ENCODE results near the gene ARFGAP1. TPM values are rescaled to one million over a fixed set of nuclear protein-coding genes. Genes with fewer than 3 reads are reported as not detected.

ARFGAP1 gene
- total and polyA plus RNA-seq, 3 experiments from 2014 or later = 22.7 to 77.5 (median 71.0) TPM

DNA sequence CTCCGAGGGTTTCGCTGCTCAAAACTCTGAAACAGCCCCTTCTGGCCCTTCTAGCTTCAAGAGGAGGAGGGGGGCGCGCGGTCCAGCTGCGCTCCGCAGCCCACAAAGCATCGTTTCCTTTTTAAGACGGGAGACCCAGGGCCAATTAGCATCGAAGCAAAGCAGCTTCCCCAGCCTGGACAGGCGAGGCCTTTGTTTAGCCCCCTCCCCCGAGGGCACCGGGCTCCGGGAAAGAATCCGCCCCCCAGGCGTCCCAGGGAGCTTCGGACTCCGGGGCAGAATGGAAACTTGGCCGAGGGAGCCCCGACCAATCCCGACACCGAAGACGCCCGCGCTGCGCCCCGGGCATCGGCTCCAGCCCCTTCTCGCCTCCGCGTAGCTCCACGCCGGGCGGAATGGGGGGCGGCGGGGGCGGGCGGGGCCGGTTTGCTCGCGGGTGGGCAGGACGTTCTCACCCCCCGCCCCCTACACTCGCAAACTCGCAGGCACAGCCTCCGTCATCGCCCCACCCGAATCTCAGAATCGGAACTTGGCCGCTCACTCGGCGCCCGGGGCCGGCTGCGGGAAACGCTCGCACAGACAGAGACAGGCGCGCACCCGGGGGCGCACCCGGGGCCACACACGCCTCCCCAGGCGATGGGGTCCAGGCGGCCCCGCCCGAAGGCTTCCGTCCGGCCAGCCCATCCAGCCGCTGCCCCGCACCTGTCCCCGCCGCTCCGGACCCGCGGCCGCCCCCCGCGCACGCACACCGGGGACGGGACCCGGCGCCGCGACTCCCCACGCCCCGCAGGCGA lies 19.0 kb upstream of the ARFGAP1 start:
- Histone ChIP-seq H3K4me3 (ENCODE audit: low read length) (no peak overlapping the region), H3K36me3 (ENCODE audit: insufficient read depth, low read length) (no peaks in the 10 kb centered on the region), H3K9me3 (ENCODE audit: low read length) (no peaks in the 10 kb centered on the region), H3K4me1 (ENCODE audit: insufficient read depth, low read length) (no peaks in the 10 kb centered on the region), H3K27ac (ENCODE audit: low read depth, low read length) (no peak overlapping the region), H3K27me3 (ENCODE audit: insufficient read depth, low read length, poor library complexity, severe bottlenecking) (peaks cover 28% of the 10 kb centered on the region)
- peaks cover 37 to 76% of the 10 kb centered on the region in 2 donors for H3K27me3 Mint-ChIP-seq
- H3K4me1 Mint-ChIP-seq = peaks cover 5 to 12% (median 9%) of the 10 kb centered on the region in 3 donors
- ChIA-PET CTCF (interaction anchor here (2.5 kb wide), 1 partner anchor 31 kb away, joined by 6 read pairs; no protein-coding TSS in a partner anchor), POLR2A (no interaction called here)
- no peaks in the 10 kb centered on the region for H3K9me3 Mint-ChIP-seq
- DNase-seq = no peak
- H3K36me3 Mint-ChIP-seq = peaks cover 0 to 3% (median 0%) of the 10 kb centered on the region in 3 donors
- no peak overlapping the region for H3K27ac Mint-ChIP-seq
- H3K4me3 Mint-ChIP-seq = peak overlapping the region in 2 of 7 donors; percentile 20 to 32

GRCh38 chr20:63254232-63254605 lies 18.4 kb upstream of the ARFGAP1 start, which contains the start of gene NKAIN4:
NKAIN4 (minus strand) TSS chr20:63254463; CDS start chr20:63254450, 13 bp downstream.
- POLR2A ChIA-PET = no interaction called here
- no peak within 1 kb of the TSS for H3K27ac Mint-ChIP-seq

DNA sequence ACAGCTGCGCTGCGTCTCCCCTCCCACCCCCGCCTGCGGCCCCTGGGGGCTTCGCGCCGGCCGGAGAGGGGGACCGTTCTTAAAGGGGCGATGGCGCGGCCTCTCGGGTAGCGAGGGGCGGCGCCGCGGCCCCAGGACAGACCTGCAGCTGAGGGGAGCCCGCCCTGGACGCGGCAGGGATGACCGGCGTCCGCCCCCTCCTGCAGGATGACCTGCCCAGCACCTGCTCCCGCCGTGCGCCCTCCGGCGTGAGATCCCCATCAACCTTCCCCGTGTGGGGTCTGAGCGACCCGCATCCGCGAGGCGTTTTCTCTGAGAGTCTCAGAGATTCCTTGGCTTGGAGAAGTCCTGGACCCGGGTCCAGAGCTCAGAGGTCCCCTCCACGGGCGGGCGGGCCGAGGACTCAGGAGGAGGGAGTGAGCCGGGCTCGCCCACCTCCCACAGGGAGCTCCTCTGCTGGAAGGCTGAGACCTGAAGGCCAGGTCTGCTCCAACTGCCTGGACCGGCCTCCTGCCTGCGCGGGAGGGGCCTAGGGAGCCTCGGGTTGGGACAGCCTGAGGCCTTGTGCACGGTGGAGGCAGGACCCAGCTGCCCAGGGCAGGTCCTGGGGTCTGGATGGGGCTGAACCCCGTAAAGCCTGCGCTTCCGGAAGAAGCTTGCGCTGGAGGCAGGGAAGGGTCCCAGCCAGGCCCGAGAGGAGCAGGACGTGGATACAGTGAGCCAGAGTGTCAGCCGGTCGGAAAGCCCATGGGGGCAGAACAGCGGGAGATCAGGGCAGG lies 17.8 kb upstream of the ARFGAP1 start:
- ChIA-PET CTCF (interaction anchor here (2.5 kb wide), 1 partner anchor 32 kb away, joined by 6 read pairs; no protein-coding TSS in a partner anchor), POLR2A (no interaction called here)
- H3K27me3 Mint-ChIP-seq = peaks cover 33 to 64% of the 10 kb centered on the region in 2 donors
- no peaks in the 10 kb centered on the region for H3K4me1 ChIP-seq (ENCODE audit: insufficient read depth, low read length)
- H3K27ac ChIP-seq (ENCODE audit: low read depth, low read length) = no peak overlapping the region
- no peak overlapping the region for H3K27ac Mint-ChIP-seq
- peaks cover 5 to 12% (median 9%) of the 10 kb centered on the region in 3 donors for H3K4me1 Mint-ChIP-seq
- H3K4me3 ChIP-seq (ENCODE audit: low read length) = no peak overlapping the region
- no peaks in the 10 kb centered on the region for H3K9me3 Mint-ChIP-seq
- no peaks in the 10 kb centered on the region for H3K36me3 ChIP-seq (ENCODE audit: insufficient read depth, low read length)
- H3K4me3 Mint-ChIP-seq = peak overlapping the region in 3 of 7 donors; percentile 23 to 41 (median 39)
- H3K27me3 ChIP-seq (ENCODE audit: insufficient read depth, low read length, poor library complexity, severe bottlenecking) = peaks cover 25% of the 10 kb centered on the region
- DNase-seq = no peak
- H3K9me3 ChIP-seq (ENCODE audit: low read length) = no peaks in the 10 kb centered on the region
- H3K36me3 Mint-ChIP-seq = peaks cover 0 to 3% (median 0%) of the 10 kb centered on the region in 3 donors

More at GRCh38 chr20:63254232-63254605, 18.4 kb upstream of the ARFGAP1 start, which contains the start of gene NKAIN4:
- CTCF ChIA-PET = interaction anchor here (2.5 kb wide), 1 partner anchor 31 kb away, joined by 6 read pairs; no protein-coding TSS in a partner anchor
- Histone ChIP-seq H3K27ac (ENCODE audit: low read depth, low read length) (no peak within 1 kb of the TSS), H3K4me3 (ENCODE audit: low read length) (no peak within 1 kb of the TSS), H3K36me3 (ENCODE audit: insufficient read depth, low read length) (no peaks in the 10 kb centered on the region), H3K9me3 (ENCODE audit: low read length) (no peaks in the 10 kb centered on the region), H3K4me1 (ENCODE audit: insufficient read depth, low read length) (no peaks in the 10 kb centered on the region), H3K27me3 (ENCODE audit: insufficient read depth, low read length, poor library complexity, severe bottlenecking) (peaks cover 28% of the 10 kb centered on the region)
- DNase-seq = no peak
- peak within 1 kb of the TSS in 4 of 7 donors; percentile 23 to 41 (median 36) for H3K4me3 Mint-ChIP-seq
- peaks cover 0 to 3% (median 0%) of the 10 kb centered on the region in 3 donors for H3K36me3 Mint-ChIP-seq
- H3K27me3 Mint-ChIP-seq = peaks cover 33 to 70% of the 10 kb centered on the region in 2 donors
- H3K4me1 Mint-ChIP-seq = peaks cover 5 to 12% (median 9%) of the 10 kb centered on the region in 3 donors
- H3K9me3 Mint-ChIP-seq = no peaks in the 10 kb centered on the region

DNA sequence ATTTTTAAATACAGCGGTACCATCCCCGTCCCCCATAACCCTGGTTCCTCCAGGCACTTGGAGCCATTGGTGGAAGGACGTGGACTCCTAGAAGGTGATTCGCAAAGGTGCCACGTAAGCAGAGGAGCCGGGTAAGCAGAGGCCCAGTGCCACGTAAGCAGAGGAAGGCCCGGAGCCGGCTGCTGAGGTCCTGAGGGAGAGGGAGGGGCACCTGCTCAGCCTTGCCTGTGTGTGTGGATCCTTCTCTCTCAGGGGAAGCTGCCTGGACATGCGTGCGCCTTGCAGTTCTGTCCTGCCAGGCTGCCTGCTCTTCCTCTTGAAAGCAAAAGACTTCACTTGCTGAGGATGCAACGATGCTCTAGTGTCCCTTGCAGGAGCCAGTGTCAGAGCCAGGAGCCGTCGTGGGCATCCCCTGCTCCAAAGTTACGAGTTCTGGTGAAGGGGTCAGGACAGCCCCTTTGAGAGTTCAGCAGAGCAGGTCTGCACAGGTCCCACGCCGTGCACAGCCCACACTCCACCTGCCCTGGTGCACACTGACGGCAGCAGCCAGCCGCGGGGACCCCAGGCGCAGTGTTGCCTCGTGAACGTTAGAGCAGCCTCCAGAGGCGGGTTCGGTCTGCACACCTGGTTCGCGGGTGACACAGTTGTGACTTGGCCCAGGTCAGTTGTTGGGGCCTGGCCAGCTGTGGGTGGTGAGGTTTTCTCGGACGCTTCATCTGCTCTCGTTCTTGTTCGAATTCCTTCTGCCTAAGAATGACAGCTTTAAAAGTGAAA lies 16.5 kb upstream of the ARFGAP1 start:
- H3K27me3 Mint-ChIP-seq = peaks cover 33 to 54% of the 10 kb centered on the region in 2 donors
- H3K4me3 Mint-ChIP-seq = no peak overlapping the region
- H3K4me1 Mint-ChIP-seq = peaks cover 5 to 12% (median 9%) of the 10 kb centered on the region in 3 donors
- H3K36me3 Mint-ChIP-seq = peaks cover 0 to 3% (median 0%) of the 10 kb centered on the region in 3 donors
- Histone ChIP-seq H3K27me3 (ENCODE audit: insufficient read depth, low read length, poor library complexity, severe bottlenecking) (peaks cover 25% of the 10 kb centered on the region), H3K4me3 (ENCODE audit: low read length) (no peak overlapping the region), H3K4me1 (ENCODE audit: insufficient read depth, low read length) (no peaks in the 10 kb centered on the region), H3K9me3 (ENCODE audit: low read length) (no peaks in the 10 kb centered on the region), H3K27ac (ENCODE audit: low read depth, low read length) (no peak overlapping the region), H3K36me3 (ENCODE audit: insufficient read depth, low read length) (no peaks in the 10 kb centered on the region)
- ChIA-PET POLR2A (no interaction called here), CTCF (interaction anchor here (2.5 kb wide), 1 partner anchor 33 kb away, joined by 6 read pairs; no protein-coding TSS in a partner anchor)
- H3K27ac Mint-ChIP-seq = peak overlapping the region in 1 of 8 donors; percentile 56
- no peak for DNase-seq
- no peaks in the 10 kb centered on the region for H3K9me3 Mint-ChIP-seq

DNA sequence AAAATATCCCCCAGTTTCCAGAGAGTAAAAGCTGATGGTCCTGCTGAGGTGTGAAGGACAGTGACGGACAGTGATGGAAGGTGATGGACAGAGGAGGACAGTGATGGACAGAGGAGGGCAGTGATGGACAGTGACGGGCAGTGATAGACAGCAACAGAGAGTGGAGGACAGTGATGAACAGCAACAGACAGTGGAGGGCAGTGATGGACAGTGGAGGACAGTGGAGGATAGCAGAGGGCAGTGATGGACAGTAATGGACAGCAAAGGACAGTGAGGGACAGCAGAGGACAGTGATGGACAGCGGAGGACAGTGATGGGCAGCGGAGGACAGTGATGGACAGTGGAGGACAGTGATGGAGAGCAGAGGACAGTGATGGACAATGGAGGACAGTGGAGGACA lies 15.7 kb upstream of the ARFGAP1 start:
- no peaks in the 10 kb centered on the region for H3K9me3 ChIP-seq (ENCODE audit: low read length)
- Mint-ChIP-seq H3K27ac (no peak overlapping the region), H3K4me3 (no peak overlapping the region), H3K4me1 (peaks cover 7 to 12% (median 9%) of the 10 kb centered on the region in 3 donors), H3K36me3 (peaks cover 0 to 3% (median 0%) of the 10 kb centered on the region in 3 donors), H3K9me3 (no peaks in the 10 kb centered on the region), H3K27me3 (peaks cover 25 to 52% of the 10 kb centered on the region in 2 donors)
- no peaks in the 10 kb centered on the region for H3K4me1 ChIP-seq (ENCODE audit: insufficient read depth, low read length)
- no peaks in the 10 kb centered on the region for H3K36me3 ChIP-seq (ENCODE audit: insufficient read depth, low read length)
- no peak overlapping the region for H3K27ac ChIP-seq (ENCODE audit: low read depth, low read length)
- POLR2A ChIA-PET = no interaction called here
- H3K4me3 ChIP-seq (ENCODE audit: low read length) = no peak overlapping the region
- CTCF ChIA-PET = no interaction called here
- peaks cover 25% of the 10 kb centered on the region for H3K27me3 ChIP-seq (ENCODE audit: insufficient read depth, low read length, poor library complexity, severe bottlenecking)
- DNase-seq = no peak

GRCh38 chr20:63257629-63258028 lies 15.0 kb upstream of the ARFGAP1 start:
- Mint-ChIP-seq H3K36me3 (peaks cover 0 to 3% (median 0%) of the 10 kb centered on the region in 3 donors), H3K4me3 (no peak overlapping the region), H3K4me1 (peaks cover 10 to 16% (median 13%) of the 10 kb centered on the region in 3 donors), H3K27me3 (peaks cover 21 to 45% of the 10 kb centered on the region in 2 donors), H3K9me3 (no peaks in the 10 kb centered on the region), H3K27ac (no peak overlapping the region)
- no peak for DNase-seq
- Histone ChIP-seq H3K27me3 (ENCODE audit: insufficient read depth, low read length, poor library complexity, severe bottlenecking) (peaks cover 21% of the 10 kb centered on the region), H3K9me3 (ENCODE audit: low read length) (no peaks in the 10 kb centered on the region), H3K4me3 (ENCODE audit: low read length) (no peak overlapping the region), H3K36me3 (ENCODE audit: insufficient read depth, low read length) (no peaks in the 10 kb centered on the region), H3K27ac (ENCODE audit: low read depth, low read length) (no peak overlapping the region), H3K4me1 (ENCODE audit: insufficient read depth, low read length) (no peaks in the 10 kb centered on the region)
- CTCF ChIA-PET = no interaction called here
- POLR2A ChIA-PET = no interaction called here

DNA sequence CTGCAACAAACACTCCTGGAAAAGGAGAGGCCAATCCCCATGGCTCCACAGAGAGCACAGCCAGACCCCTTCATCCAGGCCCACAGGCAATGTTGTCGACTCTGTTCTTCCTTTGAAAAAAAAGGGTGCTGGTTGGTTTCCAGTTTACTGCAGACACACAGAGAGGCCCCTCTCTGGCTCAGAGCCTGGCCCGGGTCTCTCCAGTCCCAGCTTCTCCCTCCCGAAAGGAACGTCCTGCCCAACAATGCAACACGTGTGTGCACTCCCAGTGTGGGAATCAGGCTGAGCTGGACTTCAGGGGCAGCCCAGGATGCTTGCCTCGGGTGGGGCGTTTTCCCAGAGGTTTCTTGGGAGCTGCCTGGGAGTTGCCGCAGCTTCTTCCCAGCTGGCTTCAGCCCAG lies 13.8 kb upstream of the ARFGAP1 start:
- Mint-ChIP-seq H3K9me3 (no peaks in the 10 kb centered on the region), H3K4me1 (peaks cover 6 to 9% (median 8%) of the 10 kb centered on the region in 3 donors), H3K4me3 (no peak overlapping the region), H3K27ac (no peak overlapping the region), H3K27me3 (peaks cover 19 to 43% of the 10 kb centered on the region in 2 donors), H3K36me3 (peaks cover 0 to 3% (median 0%) of the 10 kb centered on the region in 3 donors)
- CTCF ChIA-PET = no interaction called here
- Histone ChIP-seq H3K4me3 (ENCODE audit: low read length) (no peak overlapping the region), H3K27ac (ENCODE audit: low read depth, low read length) (no peak overlapping the region), H3K27me3 (ENCODE audit: insufficient read depth, low read length, poor library complexity, severe bottlenecking) (peaks cover 15% of the 10 kb centered on the region), H3K36me3 (ENCODE audit: insufficient read depth, low read length) (no peaks in the 10 kb centered on the region), H3K9me3 (ENCODE audit: low read length) (no peaks in the 10 kb centered on the region), H3K4me1 (ENCODE audit: insufficient read depth, low read length) (no peaks in the 10 kb centered on the region)
- DNase-seq = no peak
- POLR2A ChIA-PET = no interaction called here
